H7 (cell line): Measurements from ENCODE around the gene C1orf167. TPM values are rescaled to one million over a fixed set of nuclear protein-coding genes. Genes with fewer than 3 reads are reported as not detected.

Experiments
- DNase-seq: peaks from one replicate; pipeline ENCODE4 v3.0.0; 2012
- H3K27me3 ChIP-seq: 2 replicates; pipeline ENCODE4 v1.6.0; 2011; ENCODE audit warnings: mild to moderate bottlenecking, low read length; ENCODE audit not compliant: control insufficient read depth, insufficient read depth
- H3K36me3 ChIP-seq: replicated peaks from 2 replicates; pipeline ENCODE4 v1.5.1; 2011; ENCODE audit warnings: low read length; ENCODE audit not compliant: control insufficient read depth, insufficient read depth
- H3K4me3 ChIP-seq: 2 replicates; pipeline ENCODE4 v1.5.1; 2011; ENCODE audit warnings: low read depth, mild to moderate bottlenecking, control low read depth, low read length, moderate library complexity; ENCODE audit not compliant: insufficient read depth
- total RNA-seq: library from RNA; depleted of rRNA; stranded (reverse); fragments of >200 nt; shearing (Covaris generic); gene quantifications from 2 replicates; pipeline ENCODE4 v1.2.3, GENCODE V29; 2014

The C1orf167 gene
- total RNA-seq, 1 experiment from 2014 or later, result 0.28 TPM

GRCh38 chr1:11781297-11781696 lies 19.3 kb downstream of the C1orf167 start:
- H3K4me3 ChIP-seq, result no peak overlapping the region
- H3K27me3 ChIP-seq, result no peaks in the 10 kb centered on the region
- no peak for DNase-seq
- H3K36me3 ChIP-seq, result no peaks in the 10 kb centered on the region; the same call in 1 of the 2 replicates

GRCh38 chr1:11782127-11782708 lies 20.2 kb downstream of the C1orf167 start:
- DNase-seq, result no peak
- H3K4me3 ChIP-seq, result no peak overlapping the region
- no peaks in the 10 kb centered on the region; the same call in 1 of the 2 replicates for H3K36me3 ChIP-seq
- H3K27me3 ChIP-seq, result no peaks in the 10 kb centered on the region

GRCh38 chr1:11783556-11783955 lies 21.6 kb downstream of the C1orf167 start:
- Histone ChIP-seq H3K4me3 (no peak overlapping the region), H3K27me3 (no peaks in the 10 kb centered on the region), H3K36me3 (no peaks in the 10 kb centered on the region; the same call in 1 of the 2 replicates)
- DNase-seq, result no peak

- H3K4me3 ChIP-seq, result 0 out of 2 replicates have a peak overlapping the region, but pooled peaks have one; percentile 22
Observed at GRCh38 chr1:11784256-11784992, 22.4 kb downstream of the C1orf167 start.

GRCh38 chr1:11784993-11785769 lies 23.2 kb downstream of the C1orf167 start:
- Histone ChIP-seq H3K36me3 (peaks cover 2% of the 10 kb centered on the region), H3K4me3 (peak overlapping the region; percentile 22), H3K27me3 (no peaks in the 10 kb centered on the region)
- peak; percentile 97 for DNase-seq

More at GRCh38 chr1:11784256-11784992, 22.4 kb downstream of the C1orf167 start:
- H3K27me3 ChIP-seq, result no peaks in the 10 kb centered on the region
- peak; percentile 67 for DNase-seq
- no peaks in the 10 kb centered on the region; the same call in 1 of the 2 replicates for H3K36me3 ChIP-seq

GRCh38 chr1:11786168-11786567 lies 24.2 kb downstream of the C1orf167 start:
- DNase-seq, result peak; percentile 6
- Histone ChIP-seq H3K36me3 (peaks cover 7% of the 10 kb centered on the region), H3K4me3 (no peak overlapping the region), H3K27me3 (no peaks in the 10 kb centered on the region)

- DNase-seq, result peak; percentile 87
- Histone ChIP-seq H3K4me3 (no peak overlapping the region), H3K27me3 (no peaks in the 10 kb centered on the region), H3K36me3 (peaks cover 7% of the 10 kb centered on the region)
Observed at GRCh38 chr1:11787251-11787803, 25.3 kb downstream of the C1orf167 start.

GRCh38 chr1:11787804-11788436 lies 25.9 kb downstream of the C1orf167 start:
- peaks cover 7% of the 10 kb centered on the region for H3K36me3 ChIP-seq
- H3K27me3 ChIP-seq, result no peaks in the 10 kb centered on the region
- no peak overlapping the region for H3K4me3 ChIP-seq
- peak; percentile 75 for DNase-seq

- peak; percentile 55 for DNase-seq
- no peaks in the 10 kb centered on the region for H3K27me3 ChIP-seq
Observed at GRCh38 chr1:11788549-11789053, 26.6 kb downstream of the C1orf167 start.

GRCh38 chr1:11789126-11790067 lies 27.4 kb downstream of the C1orf167 start:
- H3K4me3 ChIP-seq, result no peak overlapping the region
- DNase-seq, result peak; percentile 47

More at GRCh38 chr1:11788549-11789053, 26.6 kb downstream of the C1orf167 start:
- Histone ChIP-seq H3K4me3 (no peak overlapping the region), H3K36me3 (peaks cover 7% of the 10 kb centered on the region)

GRCh38 chr1:11790101-11790879 lies 28.3 kb downstream of the C1orf167 start:
- Histone ChIP-seq H3K27me3 (no peaks in the 10 kb centered on the region), H3K4me3 (no peak overlapping the region), H3K36me3 (peaks cover 12% of the 10 kb centered on the region)
- peak; percentile 22 for DNase-seq

More at GRCh38 chr1:11789126-11790067, 27.4 kb downstream of the C1orf167 start:
- Histone ChIP-seq H3K36me3 (peaks cover 7% of the 10 kb centered on the region), H3K27me3 (no peaks in the 10 kb centered on the region)

- H3K36me3 ChIP-seq, result peaks cover 14% of the 10 kb centered on the region
- no peaks in the 10 kb centered on the region for H3K27me3 ChIP-seq
- no peak overlapping the region for H3K4me3 ChIP-seq
- peak; percentile 27 for DNase-seq
Observed at GRCh38 chr1:11790880-11791715, 29.1 kb downstream of the C1orf167 start.
